Pancreas (tissue), 10 donors: ENCODE data around the gene TNFRSF1B. TPM values are rescaled to one million over a fixed set of nuclear protein-coding genes. Genes with fewer than 3 reads are reported as not detected.
A peak's percentile ranks its signal among the peaks of the same experiment; 100 is the strongest.

Experiments used
- ATAC-seq, 4 donors: fragments of 200-7000 bp; cut with Tn5 transposase; one replicate each; pipeline versions ENCODE4 v1.8.0 to v1.9.1; 2020; ENCODE audit warnings: mild to moderate bottlenecking in 4 of 4, moderate library complexity in 4 of 4
- DNase-seq, 6 donors: peaks; one replicate each; pipeline ENCODE4 v3.0.0-alpha.2; 2020
- FAIRE-seq: peaks from 2 replicates; lab custom pipeline; 2012; peaks lifted over from hg19 to GRCh38; lab: Jason Lieb, UNC
- H3K27ac ChIP-seq, 4 donors: fragments of 200-600 bp; sonication (generic); 1 replicate in 3 of 4; 2 replicates in 1 of 4; pipeline versions ENCODE4 v1.5.0 to v1.8.0; 2020
- H3K27me3 ChIP-seq, 4 donors: fragments of 200-600 bp; one replicate each; pipeline ENCODE4 v1.8.0; 2021
- H3K36me3 ChIP-seq, 3 donors: fragments of 200-600 bp; sonication (generic) in 1 of 3; one replicate each; pipeline versions ENCODE4 v1.5.0 to v1.8.0; 2020 to 2021
- H3K4me1 ChIP-seq, 3 donors: fragments of 200-600 bp; one replicate each; pipeline ENCODE4 v1.8.0; 2021
- H3K4me3 ChIP-seq, 4 donors: fragments of 200-600 bp; sonication (generic) in 2 of 4; one replicate each; pipeline versions ENCODE4 v1.5.0 to v1.8.0; 2020 to 2021
- H3K9me3 ChIP-seq, 4 donors: fragments of 200-600 bp; one replicate each; pipeline ENCODE4 v1.8.0; 2021
- CTCF ChIP-seq, 4 donors: fragments of 200-600 bp; sonication (generic) in 3 of 4; IDR thresholded peaks; one replicate each; pipeline versions ENCODE4 v1.5.0 to v1.8.0; 2021; ENCODE audit warnings: antibody characterized with exemption in 4 of 4
- WGBS, 2 donors: extraction: QIAGEN DNeasy Blood & Tissue Kit; methylation state at CpG; one replicate each; pipeline ENCODE4 v1.1.7; 2013; 5-methylcytosine and 5-hydroxymethylcytosine counted together
- intact Hi-C, 3 donors: fragments of 100-400 bp; cut with DNase I; formaldehyde crosslinking; loops; one replicate each; pipeline versions ENCODE4 v1.11.1 to v1.14.2; 2022
- polyA plus RNA-seq, 2 donors: library from polyadenylated mRNA; stranded (reverse); fragments of 200-250 nt; gene quantifications; one replicate each; pipeline ENCODE4 v1.2.3, GENCODE V29; 2013
- total RNA-seq, 6 donors: library from RNA; stranded (reverse); fragmentation: NEBNext Ultra II Directional in 4 of 6; extraction: Animal tissue kit (Norgen Biotek cat#: 25700) in 4 of 6; gene quantifications; one replicate each; pipeline versions ENCODE4 v1.2.1 to v1.2.4, GENCODE V29; 2021 to 2023
- donor health status: healthy with polysubstance abuse.
- donor health status: DM: no; HTN: no; CAD: no; lungs with moderate emphysema.
- donor health status: DM: no; HTN: no; CAD: no.
- donor health status: control.
- donor health status: control.
- donor health status: Bipolar disorder and iron deficiency.
- donor health status: DM: yes; HTN: yes; CAD: no.
- donor health status: DM: no; HTN: no; CAD: no.
- donor health status: DM: no; HTN: no; CAD: no.
- donor health status: DM: yes; HTN: yes; CAD: no.

The TNFRSF1B gene
- total and polyA plus RNA-seq, 8 donors, result 2.1 to 20.2 (median 4.4) TPM

GRCh38 chr1:12183095-12183794 is 16.5 kb downstream of the TNFRSF1B start:
- Histone ChIP-seq H3K4me1 (peaks cover 0 to 8% (median 0%) of the 10 kb centered on the region in 3 donors), H3K27me3 (no peaks in the 10 kb centered on the region), H3K4me3 (no peak overlapping the region), H3K9me3 (no peaks in the 10 kb centered on the region), H3K27ac (peak overlapping the region in 1 of 4 donors; percentile 27), H3K36me3 (no peaks in the 10 kb centered on the region)
- intact Hi-C loops, result no loop called here
- FAIRE-seq (no peak), ATAC-seq (no peak), DNase-seq (no peak)
- TF ChIP-seq CTCF (IDR thresholded peaks at IDR 0.05), result no peak
- WGBS, 2 donors, result 73 to 78% methylated on average over 7 of the region's 7 CpGs

GRCh38 chr1:12184008-12184681 is 17.4 kb downstream of the TNFRSF1B start:
- Histone ChIP-seq H3K4me1 (peaks cover 0 to 8% (median 0%) of the 10 kb centered on the region in 3 donors), H3K27me3 (no peaks in the 10 kb centered on the region), H3K27ac (peak overlapping the region in 2 of 4 donors; percentile 70 to 79), H3K9me3 (no peaks in the 10 kb centered on the region), H3K4me3 (no peak overlapping the region), H3K36me3 (no peaks in the 10 kb centered on the region)
- WGBS, 2 donors, result 18 to 23% methylated on average over 10 of the region's 10 CpGs
- intact Hi-C loops, result no loop called here
- peak; percentile 35 to 79 (median 74) for ATAC-seq
- peak in 4 of 6 donors; percentile 31 to 79 (median 48) for DNase-seq
- FAIRE-seq, result no peak
- TF ChIP-seq CTCF (IDR thresholded peaks at IDR 0.05), result no peak

GRCh38 chr1:12185036-12185917 is 18.5 kb downstream of the TNFRSF1B start:
- Histone ChIP-seq H3K4me1 (peaks cover 0 to 8% (median 0%) of the 10 kb centered on the region in 3 donors), H3K4me3 (no peak overlapping the region), H3K27me3 (no peaks in the 10 kb centered on the region), H3K36me3 (no peaks in the 10 kb centered on the region), H3K27ac (peak overlapping the region in 2 of 4 donors; percentile 70 to 79), H3K9me3 (no peaks in the 10 kb centered on the region)
- intact Hi-C loops, result no loop called here
- ATAC-seq (peak in 1 of 4 donors; percentile 13), FAIRE-seq (no peak), DNase-seq (peak in 1 of 6 donors; percentile 49)
- WGBS, 2 donors, result 69 to 75% methylated on average over 19 of the region's 19 CpGs
- no peak for TF ChIP-seq CTCF (IDR thresholded peaks at IDR 0.05)

GRCh38 chr1:12185918-12186678 is 19.3 kb downstream of the TNFRSF1B start:
- H3K36me3 ChIP-seq, result no peaks in the 10 kb centered on the region
- peaks cover 0 to 3% (median 0%) of the 10 kb centered on the region in 4 donors for H3K27me3 ChIP-seq
- peak overlapping the region in 1 of 4 donors; percentile 79 for H3K27ac ChIP-seq
- 59 to 64% methylated on average over 13 of the region's 13 CpGs for WGBS, 2 donors
- peaks cover 0 to 8% (median 0%) of the 10 kb centered on the region in 3 donors for H3K4me1 ChIP-seq
- ATAC-seq (no peak), DNase-seq (no peak), FAIRE-seq (no peak)
- TF ChIP-seq CTCF (IDR thresholded peaks at IDR 0.05), result no peak
- H3K4me3 ChIP-seq, result no peak overlapping the region
- no peaks in the 10 kb centered on the region for H3K9me3 ChIP-seq
- intact Hi-C loops, result no loop called here
